Mononuclear cell (primary cell): ENCODE results near the gene SPINK5. TPM values are rescaled to one million over a fixed set of nuclear protein-coding genes. Genes with fewer than 3 reads are reported as not detected.
"Not testable (repeated sequence)": the region's sequence is repeated elsewhere in the genome, so short reads cannot be mapped to it uniquely, and the experiment has no call there.

Experiments
- H3K27me3 ChIP-seq: 2 replicates; pipeline ENCODE4 v1.6.0; 2011; ENCODE audit warnings: low read length, control low read depth; ENCODE audit not compliant: insufficient read depth
- H3K4me1 ChIP-seq: 2 replicates; pipeline ENCODE4 v1.5.1; 2011; ENCODE audit warnings: mild to moderate bottlenecking, low read length, control low read depth; ENCODE audit not compliant: insufficient read depth
- H3K4me3 ChIP-seq: 2 replicates; pipeline ENCODE4 v1.5.1; 2011; ENCODE audit warnings: mild to moderate bottlenecking, low read length, moderate library complexity
- H3K9me3 ChIP-seq: 2 replicates; pipeline ENCODE4 v1.5.1; 2011; ENCODE audit warnings: low read depth, mild to moderate bottlenecking, control low read depth, low read length
- total RNA-seq: library from RNA; depleted of rRNA; stranded (reverse); fragments of >200 nt; gene quantifications from one replicate; pipeline ENCODE4 v1.2.3, GENCODE V29; 2012

Gene SPINK5
- not detected for total RNA-seq

- Histone ChIP-seq H3K4me3 (no peak within 1 kb of the TSS), H3K9me3 (no peaks in the 10 kb centered on the region), H3K4me1 (no peaks in the 10 kb centered on the region), H3K27me3 (no peaks in the 10 kb centered on the region)
These were observed at the start of gene SPINK5 for GRCh38 chr5:148063861-148064260. Gene SPINK5, plus strand, starts transcription at chr5:148063980. Its CDS starts 65 bp downstream, at chr5:148064045.

- H3K27me3 ChIP-seq, result no peaks in the 10 kb centered on the region
- H3K9me3 ChIP-seq, result no peaks in the 10 kb centered on the region
- H3K4me3 ChIP-seq, result no peak overlapping the region
- H3K4me1 ChIP-seq, result no peaks in the 10 kb centered on the region
These were observed 49.5 kb upstream of the SPINK5 start for GRCh38 chr5:148014276-148014675.

- no peak overlapping the region for H3K4me3 ChIP-seq
- no peaks in the 10 kb centered on the region for H3K9me3 ChIP-seq
- H3K4me1 ChIP-seq, result no peaks in the 10 kb centered on the region
- H3K27me3 ChIP-seq, result no peaks in the 10 kb centered on the region
These were observed 43.4 kb upstream of the SPINK5 start for GRCh38 chr5:148020257-148020988.

GRCh38 chr5:148027505-148027904, 36.3 kb upstream of the SPINK5 start:
- no peak overlapping the region for H3K4me3 ChIP-seq
- no peaks in the 10 kb centered on the region for H3K27me3 ChIP-seq
- no peaks in the 10 kb centered on the region for H3K9me3 ChIP-seq
- no peaks in the 10 kb centered on the region for H3K4me1 ChIP-seq

- no peak overlapping the region for H3K4me3 ChIP-seq
- no peaks in the 10 kb centered on the region for H3K4me1 ChIP-seq
- H3K9me3 ChIP-seq, result no peaks in the 10 kb centered on the region
- H3K27me3 ChIP-seq, result no peaks in the 10 kb centered on the region
These were observed 34.6 kb upstream of the SPINK5 start for GRCh38 chr5:148029131-148029530.

GRCh38 chr5:148033134-148033533, 30.6 kb upstream of the SPINK5 start:
- Histone ChIP-seq H3K9me3 (no peaks in the 10 kb centered on the region), H3K27me3 (no peaks in the 10 kb centered on the region), H3K4me1 (no peaks in the 10 kb centered on the region), H3K4me3 (no peak overlapping the region)

GRCh38 chr5:148035676-148036075, 28.1 kb upstream of the SPINK5 start:
- Histone ChIP-seq H3K9me3 (no peaks in the 10 kb centered on the region), H3K4me3 (no peak overlapping the region), H3K4me1 (no peaks in the 10 kb centered on the region)

GRCh38 chr5:148042881-148043280, 20.9 kb upstream of the SPINK5 start:
- Histone ChIP-seq H3K4me3 (no peak overlapping the region), H3K27me3 (no peaks in the 10 kb centered on the region)

More at GRCh38 chr5:148035676-148036075, 28.1 kb upstream of the SPINK5 start:
- H3K27me3 ChIP-seq, result no peaks in the 10 kb centered on the region

GRCh38 chr5:148043705-148044104, 20.1 kb upstream of the SPINK5 start:
- Histone ChIP-seq H3K4me1 (no peaks in the 10 kb centered on the region), H3K27me3 (no peaks in the 10 kb centered on the region), H3K4me3 (no peak overlapping the region), H3K9me3 (no peaks in the 10 kb centered on the region)

More at GRCh38 chr5:148042881-148043280, 20.9 kb upstream of the SPINK5 start:
- H3K4me1 ChIP-seq, result no peaks in the 10 kb centered on the region
- H3K9me3 ChIP-seq, result no peaks in the 10 kb centered on the region

- H3K4me3 ChIP-seq, H3K9me3 ChIP-seq, H3K27me3 ChIP-seq, H3K4me1 ChIP-seq: not testable (repeated sequence)
These were observed 8.6 kb upstream of the SPINK5 start for GRCh38 chr5:148055160-148055559.

- Histone ChIP-seq H3K4me3 (no peak overlapping the region), H3K27me3 (no peaks in the 10 kb centered on the region), H3K9me3 (peaks cover 2% of the 10 kb centered on the region), H3K4me1 (no peaks in the 10 kb centered on the region)
These were observed 3.5 kb upstream of the SPINK5 start for GRCh38 chr5:148060309-148060708.

- H3K4me3 ChIP-seq, result no peak overlapping the region
- no peaks in the 10 kb centered on the region for H3K9me3 ChIP-seq
- no peaks in the 10 kb centered on the region for H3K27me3 ChIP-seq
- H3K4me1 ChIP-seq, result no peaks in the 10 kb centered on the region
These were observed 2.9 kb upstream of the SPINK5 start for GRCh38 chr5:148060881-148061280.

- H3K4me1 ChIP-seq, result no peaks in the 10 kb centered on the region
- H3K27me3 ChIP-seq, result no peaks in the 10 kb centered on the region
- H3K4me3 ChIP-seq, result no peak overlapping the region
These were observed 6.8 kb downstream of the SPINK5 start for GRCh38 chr5:148070621-148071020.

GRCh38 chr5:148072207-148072606, 8.4 kb downstream of the SPINK5 start:
- no peaks in the 10 kb centered on the region for H3K4me1 ChIP-seq
- no peak overlapping the region for H3K4me3 ChIP-seq
- no peaks in the 10 kb centered on the region for H3K27me3 ChIP-seq
- H3K9me3 ChIP-seq, result peaks cover 6% of the 10 kb centered on the region

More at GRCh38 chr5:148070621-148071020, 6.8 kb downstream of the SPINK5 start:
- no peaks in the 10 kb centered on the region for H3K9me3 ChIP-seq

GRCh38 chr5:148075529-148075928, 11.7 kb downstream of the SPINK5 start:
- H3K4me1 ChIP-seq, result no peaks in the 10 kb centered on the region
- H3K27me3 ChIP-seq, result no peaks in the 10 kb centered on the region
- peaks cover 6% of the 10 kb centered on the region for H3K9me3 ChIP-seq
- no peak overlapping the region for H3K4me3 ChIP-seq

- Histone ChIP-seq H3K4me1 (no peaks in the 10 kb centered on the region), H3K9me3 (no peaks in the 10 kb centered on the region), H3K4me3 (no peak overlapping the region), H3K27me3 (no peaks in the 10 kb centered on the region)
These were observed 19.4 kb downstream of the SPINK5 start for GRCh38 chr5:148083203-148083602.
